ENCODE data around the gene TMEM271.

Gene TMEM271

DNA sequence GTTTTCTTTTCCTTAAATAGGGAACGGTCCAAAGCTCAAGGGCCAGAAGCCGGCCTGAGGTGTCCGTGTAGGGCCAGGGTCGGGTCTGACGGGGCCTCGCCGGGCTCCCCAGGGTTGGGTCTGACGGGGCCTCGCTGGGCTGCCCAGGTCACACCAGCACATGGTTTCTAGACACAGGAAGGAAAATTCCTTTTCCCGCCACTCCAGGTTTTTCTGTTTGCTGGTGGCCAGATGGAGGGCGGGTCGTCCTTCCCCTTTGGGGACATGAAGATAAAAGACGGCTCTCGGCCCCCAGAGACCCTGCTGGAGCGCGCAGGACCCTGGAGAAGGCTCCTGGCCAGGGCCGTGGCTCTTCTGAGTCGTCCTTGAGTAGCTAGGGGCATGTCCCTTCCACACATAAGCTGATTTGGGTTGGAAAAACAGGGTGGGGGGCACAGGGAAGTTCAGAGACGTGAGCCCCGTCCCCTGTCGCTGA, 42.0 kb downstream of the TMEM271 start:
- DNase-seq (ENCODE audit: low spot score), result no peak

DNA sequence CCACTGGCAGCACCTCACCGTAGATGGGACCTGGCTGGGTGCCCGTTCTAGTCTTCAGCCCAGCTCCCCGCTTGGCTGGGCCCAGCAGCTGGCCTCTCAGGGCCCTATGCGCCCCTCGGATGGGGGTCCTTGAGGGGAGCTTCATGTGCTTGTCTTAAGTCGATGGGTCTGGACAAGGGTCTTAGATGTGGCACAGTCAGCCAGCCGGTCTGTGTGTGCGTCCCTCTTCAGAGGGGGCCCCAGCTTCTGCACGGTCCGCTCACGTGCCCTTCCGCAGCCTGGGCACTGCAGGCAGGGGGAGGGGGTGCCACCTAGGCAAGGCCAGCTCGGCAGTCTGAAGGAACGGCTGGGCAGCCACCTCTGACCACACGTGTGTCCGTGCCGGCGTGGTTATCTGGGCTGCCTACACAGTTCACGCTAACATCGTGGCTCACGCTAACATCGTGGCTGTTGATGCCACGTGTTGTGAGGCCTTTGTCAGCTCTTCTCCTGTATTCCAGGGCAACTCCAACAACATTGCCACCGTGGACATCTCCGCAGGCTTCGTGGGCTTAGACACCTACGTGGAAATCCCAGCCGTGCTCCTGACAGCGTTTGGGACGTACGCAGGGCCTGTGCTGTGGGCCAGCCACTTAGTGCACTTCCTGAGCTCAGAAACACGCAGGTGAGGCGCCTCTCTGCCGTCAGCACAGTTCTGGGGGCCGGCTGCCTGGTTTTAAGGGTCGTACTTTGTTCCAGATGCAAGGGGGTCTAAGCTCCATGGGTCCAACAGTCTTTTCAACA, 42.6 kb downstream of the TMEM271 start:
- DNase-seq (ENCODE audit: low spot score), result no peak

- DNase-seq (ENCODE audit: low spot score), result no peak
Observed at GRCh38 chr4:532588-533317, 43.3 kb downstream of the TMEM271 start.

DNA sequence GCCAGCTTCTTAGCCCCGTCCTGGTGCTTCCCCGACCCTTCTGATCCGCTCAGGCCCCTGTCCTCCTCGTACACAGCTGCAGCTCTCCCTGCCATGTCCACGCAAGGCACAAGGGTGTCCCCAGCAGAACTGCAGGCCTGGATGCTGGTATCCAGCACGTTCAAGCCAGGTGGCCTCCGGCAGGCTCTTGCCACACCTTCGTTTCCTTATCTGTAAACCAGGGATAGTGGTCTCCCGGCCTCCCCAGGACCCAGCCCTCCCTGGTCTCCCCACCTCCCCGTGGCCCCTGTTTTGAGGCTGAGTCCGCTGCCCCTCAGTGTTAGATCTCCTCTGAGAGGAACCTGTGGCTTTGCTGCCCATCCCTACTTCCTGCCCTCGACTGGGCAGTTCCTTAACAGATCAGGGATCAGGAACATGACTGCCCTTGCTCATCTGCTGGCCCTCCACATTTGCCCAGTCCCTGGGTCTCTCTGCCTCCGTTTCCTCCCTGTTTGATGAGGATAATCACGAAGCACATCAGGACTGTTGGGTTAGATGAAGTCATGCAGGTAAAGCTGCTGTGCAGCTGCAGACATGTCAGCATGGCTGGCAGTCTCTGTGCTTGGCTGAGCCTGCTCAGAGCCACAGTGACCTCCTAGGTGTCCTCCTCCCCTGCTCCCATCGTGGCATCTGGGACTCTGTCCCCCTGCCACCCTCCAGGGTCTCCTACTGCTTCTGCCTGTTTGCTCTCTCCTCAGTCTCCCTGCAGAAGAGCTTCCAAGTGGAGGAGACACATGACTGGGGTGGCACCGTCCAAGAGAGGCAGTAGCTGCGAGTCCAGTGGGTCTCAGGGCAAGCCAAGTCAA, 44.2 kb downstream of the TMEM271 start:
- DNase-seq (ENCODE audit: low spot score), result no peak

DNA sequence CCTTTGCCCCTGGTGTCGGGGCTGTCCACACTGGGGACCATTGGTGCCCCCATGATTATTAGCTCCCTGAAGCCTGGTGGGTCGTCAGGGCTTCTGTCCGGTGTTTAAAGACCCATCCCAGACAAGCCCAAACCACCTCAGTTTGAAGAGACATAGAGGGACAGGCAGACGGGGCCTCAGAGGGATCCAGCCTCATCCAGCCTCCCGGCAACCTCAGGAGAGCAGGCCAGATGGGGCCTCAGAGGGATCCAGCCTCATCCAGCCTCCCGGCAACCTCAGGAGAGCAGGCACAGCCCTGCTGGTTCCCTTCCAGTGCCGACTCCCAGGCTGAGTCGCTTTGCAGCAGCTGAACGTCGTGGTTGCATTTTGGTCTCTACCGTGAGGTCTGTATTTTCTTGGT, 45.0 kb downstream of the TMEM271 start:
- no peak for DNase-seq (ENCODE audit: low spot score)

DNA sequence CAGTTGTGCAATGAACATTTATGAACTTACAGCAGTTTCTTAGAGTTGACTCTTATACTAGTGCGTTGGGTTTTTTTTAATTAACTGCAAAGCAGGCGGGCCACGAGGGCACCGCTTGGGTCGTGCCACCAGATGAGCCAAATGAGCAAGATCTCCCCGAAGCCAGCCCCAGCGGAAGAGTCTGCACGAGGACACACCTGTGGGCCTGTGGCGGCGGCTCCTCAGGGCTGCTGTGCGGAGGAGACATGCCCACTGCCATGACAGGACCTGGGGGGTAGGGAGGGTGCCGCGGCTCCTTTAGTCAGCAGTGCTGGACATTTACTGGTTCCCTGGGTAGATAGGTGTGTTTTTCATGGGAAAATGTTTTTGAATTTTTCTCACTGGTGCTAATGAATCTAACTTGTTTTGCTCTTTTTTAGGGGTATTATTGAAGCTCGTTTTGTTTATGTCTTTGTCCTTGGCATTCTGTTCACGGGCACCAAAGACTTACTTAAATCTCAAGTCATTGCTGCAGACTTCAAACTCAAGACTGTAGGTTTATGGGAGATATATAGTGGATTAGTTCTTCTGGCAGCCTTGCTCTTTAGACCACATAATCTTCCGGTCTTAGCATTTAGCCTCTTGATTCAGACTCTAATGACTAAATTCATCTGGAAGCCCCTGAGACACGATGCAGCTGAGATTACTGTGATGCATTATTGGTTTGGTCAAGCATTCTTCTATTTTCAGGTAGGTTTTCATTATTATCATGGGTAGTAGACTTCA, 45.9 kb downstream of the TMEM271 start:
- no peak for DNase-seq (ENCODE audit: low spot score)

- no peak for DNase-seq (ENCODE audit: low spot score)
Observed at GRCh38 chr4:529563-529962, 46.5 kb downstream of the TMEM271 start.

DNA sequence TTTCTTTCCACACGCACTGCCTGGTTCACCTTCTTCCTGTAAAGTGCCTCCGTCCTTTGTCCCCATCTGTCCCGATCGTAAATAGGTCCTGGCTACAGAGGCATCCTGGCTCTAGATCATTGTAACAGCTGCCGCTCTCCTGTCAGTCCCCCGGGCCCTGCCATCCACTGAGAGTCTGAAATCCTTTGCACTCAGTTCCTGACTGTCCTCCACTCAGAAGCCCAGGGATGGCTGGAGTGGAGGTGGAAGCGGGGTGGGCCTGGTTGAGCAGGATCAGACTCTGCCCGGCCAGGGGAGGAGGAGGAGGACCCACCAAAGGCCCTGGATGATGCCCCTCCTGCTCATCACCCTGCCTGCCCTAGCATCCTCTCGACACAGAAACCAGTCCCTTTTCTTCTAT, 47.3 kb downstream of the TMEM271 start:
- no peak for DNase-seq (ENCODE audit: low spot score)

- DNase-seq (ENCODE audit: low spot score), result no peak
Observed at GRCh38 chr4:528296-528695, 47.8 kb downstream of the TMEM271 start.

DNA sequence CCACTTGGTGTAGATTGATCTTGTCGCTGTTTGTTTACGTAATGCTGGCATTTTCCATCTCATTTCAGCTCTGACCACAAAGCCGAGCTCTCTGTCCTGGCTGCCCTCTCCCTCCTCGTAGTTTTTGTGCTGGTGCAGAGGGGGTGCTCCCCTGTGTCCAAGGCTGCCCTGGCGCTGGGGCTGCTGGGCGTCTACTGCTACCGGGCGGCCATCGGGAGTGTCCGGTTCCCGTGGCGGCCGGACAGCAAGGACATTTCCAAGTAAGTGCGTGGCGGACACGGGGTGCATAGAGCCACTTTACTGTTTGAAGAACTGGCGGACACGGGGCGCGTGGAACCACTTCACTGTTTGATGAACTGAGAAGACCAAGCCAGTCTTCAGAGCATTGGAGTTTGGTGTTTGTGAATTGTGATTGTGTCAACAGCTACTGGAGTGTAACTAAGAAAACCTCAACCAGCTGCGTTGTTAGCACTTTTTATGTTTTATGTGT, 49.1 kb downstream of the TMEM271 start:
- DNase-seq (ENCODE audit: low spot score), result no peak

DNA sequence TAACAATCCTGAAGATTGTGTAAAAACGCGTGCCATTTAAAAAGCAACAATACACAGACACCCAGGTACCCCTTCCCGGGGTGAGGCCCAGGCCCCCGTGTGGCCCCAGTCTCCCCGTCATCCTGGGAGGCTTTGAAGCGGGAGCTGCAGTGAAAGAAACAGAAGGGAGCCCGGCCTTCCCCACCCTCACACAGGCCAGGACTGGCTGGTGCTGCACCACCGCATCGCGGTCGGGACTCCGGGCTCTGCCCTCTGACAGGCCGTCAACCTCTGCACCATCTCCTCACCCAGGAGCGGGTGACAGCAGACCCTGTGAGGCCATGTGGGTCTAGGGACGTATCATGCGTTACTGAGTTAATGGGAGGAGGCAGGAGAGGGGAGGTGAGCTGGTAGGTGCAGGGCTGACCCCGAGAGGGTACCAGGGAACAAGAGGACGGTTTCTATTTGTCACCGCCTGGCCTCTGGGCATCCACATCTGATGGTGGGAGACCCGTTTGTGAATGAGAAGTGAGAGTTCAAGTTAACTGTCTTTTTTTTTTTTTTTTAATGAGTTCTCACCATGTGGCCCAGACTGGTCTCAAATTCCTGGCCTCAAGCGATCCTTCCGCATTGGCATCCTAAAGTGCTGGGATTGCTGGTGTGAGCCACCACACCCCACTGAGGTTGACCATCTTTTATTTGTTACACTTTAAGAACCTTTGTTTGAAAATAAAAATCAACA, 49.7 kb downstream of the TMEM271 start:
- no peak for DNase-seq (ENCODE audit: low spot score)

DNA sequence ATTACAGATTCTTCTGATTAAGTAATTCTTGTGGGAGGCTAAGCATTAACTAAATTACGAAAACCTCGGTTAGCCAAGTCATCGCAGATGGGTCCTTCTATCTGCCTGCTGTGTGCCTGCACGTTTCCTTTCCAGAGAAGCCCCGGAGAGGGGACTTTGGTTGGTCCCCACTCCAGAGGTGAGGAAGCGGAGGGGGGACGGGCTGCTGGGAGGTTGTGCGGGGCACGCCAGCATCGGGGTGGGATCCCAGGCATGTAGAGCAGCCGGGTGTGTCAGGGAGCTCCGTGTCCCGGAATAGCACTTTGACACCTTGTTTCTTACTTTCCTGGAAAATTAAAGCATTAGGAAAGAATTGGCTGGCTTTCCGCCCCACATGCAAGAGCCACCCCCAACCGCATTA, 50.4 kb downstream of the TMEM271 start:
- no peak for DNase-seq (ENCODE audit: low spot score)

GRCh38 chr4:524196-524595, 51.9 kb downstream of the TMEM271 start:
- no peak for DNase-seq (ENCODE audit: low spot score)
